ENCODE data around the gene GSX2.

GSX2 gene

GRCh38 chr4:54082168-54082567, 17.8 kb upstream of the GSX2 start (continued):
- no peak for TF ChIP-seq ZNF701 (tag by site-specific recombination; IDR thresholded peaks at IDR 0.05)
- TF ChIP-seq ZNF202 (tag by site-specific recombination; IDR thresholded peaks at IDR 0.05; ENCODE audit: borderline replicate concordance), result no peak
- TF ChIP-seq BCL11A (tag by site-specific recombination; IDR thresholded peaks at IDR 0.05; ENCODE audit: low read depth), result no peak
- TF ChIP-seq PRDM1 (tag by site-specific recombination; IDR thresholded peaks at IDR 0.05), result peak; percentile 61; the same call in 1 of the 2 replicates
- TF ChIP-seq SP7 (tag by site-specific recombination; IDR thresholded peaks at IDR 0.05), result peak; percentile 35; the same call in 1 of the 2 replicates
- TF ChIP-seq ZNF394 (tag by site-specific recombination; IDR thresholded peaks at IDR 0.05; ENCODE audit: borderline replicate concordance), result 0 out of 2 replicates have a peak, but pooled peaks have one; percentile 31
- no peak for TF ChIP-seq ZNF10 (tag by site-specific recombination; IDR thresholded peaks at IDR 0.05)
- TF ChIP-seq, protein P1, sequence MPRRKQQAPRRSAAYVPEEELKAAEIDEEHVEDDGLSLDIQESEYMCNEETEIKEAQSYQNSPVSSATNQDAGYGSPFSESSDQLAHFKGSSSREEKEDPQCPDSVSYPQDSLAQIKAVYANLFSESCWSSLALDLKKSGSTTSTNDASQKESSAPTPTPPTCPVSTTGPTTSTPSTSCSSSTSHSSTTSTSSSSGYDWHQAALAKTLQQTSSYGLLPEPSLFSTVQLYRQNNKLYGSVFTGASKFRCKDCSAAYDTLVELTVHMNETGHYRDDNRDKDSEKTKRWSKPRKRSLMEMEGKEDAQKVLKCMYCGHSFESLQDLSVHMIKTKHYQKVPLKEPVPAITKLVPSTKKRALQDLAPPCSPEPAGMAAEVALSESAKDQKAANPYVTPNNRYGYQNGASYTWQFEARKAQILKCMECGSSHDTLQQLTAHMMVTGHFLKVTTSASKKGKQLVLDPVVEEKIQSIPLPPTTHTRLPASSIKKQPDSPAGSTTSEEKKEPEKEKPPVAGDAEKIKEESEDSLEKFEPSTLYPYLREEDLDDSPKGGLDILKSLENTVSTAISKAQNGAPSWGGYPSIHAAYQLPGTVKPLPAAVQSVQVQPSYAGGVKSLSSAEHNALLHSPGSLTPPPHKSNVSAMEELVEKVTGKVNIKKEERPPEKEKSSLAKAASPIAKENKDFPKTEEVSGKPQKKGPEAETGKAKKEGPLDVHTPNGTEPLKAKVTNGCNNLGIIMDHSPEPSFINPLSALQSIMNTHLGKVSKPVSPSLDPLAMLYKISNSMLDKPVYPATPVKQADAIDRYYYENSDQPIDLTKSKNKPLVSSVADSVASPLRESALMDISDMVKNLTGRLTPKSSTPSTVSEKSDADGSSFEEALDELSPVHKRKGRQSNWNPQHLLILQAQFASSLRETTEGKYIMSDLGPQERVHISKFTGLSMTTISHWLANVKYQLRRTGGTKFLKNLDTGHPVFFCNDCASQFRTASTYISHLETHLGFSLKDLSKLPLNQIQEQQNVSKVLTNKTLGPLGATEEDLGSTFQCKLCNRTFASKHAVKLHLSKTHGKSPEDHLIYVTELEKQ (tag by site-specific recombination; IDR thresholded peaks at IDR 0.05; ENCODE audit: borderline replicate concordance), result peak; percentile 69; the same call in 1 of the 2 replicates
- TF ChIP-seq TRIM28 (IDR thresholded peaks at IDR 0.05; ENCODE audit: borderline replicate concordance, low read length), result no peak
- TF ChIP-seq INSM2 (tag by site-specific recombination; IDR thresholded peaks at IDR 0.05), result peak; percentile 31; the same call in 1 of the 2 replicates
- TF ChIP-seq ZNF16 (tag by site-specific recombination; IDR thresholded peaks at IDR 0.05; ENCODE audit: low read depth), result no peak
- TF ChIP-seq REST (tag by site-specific recombination; IDR thresholded peaks at IDR 0.05), result no peak
- no peak for TF ChIP-seq ZNF747 (tag by site-specific recombination; IDR thresholded peaks at IDR 0.05)
- TF ChIP-seq ZNF654 (tag by site-specific recombination; IDR thresholded peaks at IDR 0.05; ENCODE audit: low read depth), result no peak
- TF ChIP-seq, protein P2, sequence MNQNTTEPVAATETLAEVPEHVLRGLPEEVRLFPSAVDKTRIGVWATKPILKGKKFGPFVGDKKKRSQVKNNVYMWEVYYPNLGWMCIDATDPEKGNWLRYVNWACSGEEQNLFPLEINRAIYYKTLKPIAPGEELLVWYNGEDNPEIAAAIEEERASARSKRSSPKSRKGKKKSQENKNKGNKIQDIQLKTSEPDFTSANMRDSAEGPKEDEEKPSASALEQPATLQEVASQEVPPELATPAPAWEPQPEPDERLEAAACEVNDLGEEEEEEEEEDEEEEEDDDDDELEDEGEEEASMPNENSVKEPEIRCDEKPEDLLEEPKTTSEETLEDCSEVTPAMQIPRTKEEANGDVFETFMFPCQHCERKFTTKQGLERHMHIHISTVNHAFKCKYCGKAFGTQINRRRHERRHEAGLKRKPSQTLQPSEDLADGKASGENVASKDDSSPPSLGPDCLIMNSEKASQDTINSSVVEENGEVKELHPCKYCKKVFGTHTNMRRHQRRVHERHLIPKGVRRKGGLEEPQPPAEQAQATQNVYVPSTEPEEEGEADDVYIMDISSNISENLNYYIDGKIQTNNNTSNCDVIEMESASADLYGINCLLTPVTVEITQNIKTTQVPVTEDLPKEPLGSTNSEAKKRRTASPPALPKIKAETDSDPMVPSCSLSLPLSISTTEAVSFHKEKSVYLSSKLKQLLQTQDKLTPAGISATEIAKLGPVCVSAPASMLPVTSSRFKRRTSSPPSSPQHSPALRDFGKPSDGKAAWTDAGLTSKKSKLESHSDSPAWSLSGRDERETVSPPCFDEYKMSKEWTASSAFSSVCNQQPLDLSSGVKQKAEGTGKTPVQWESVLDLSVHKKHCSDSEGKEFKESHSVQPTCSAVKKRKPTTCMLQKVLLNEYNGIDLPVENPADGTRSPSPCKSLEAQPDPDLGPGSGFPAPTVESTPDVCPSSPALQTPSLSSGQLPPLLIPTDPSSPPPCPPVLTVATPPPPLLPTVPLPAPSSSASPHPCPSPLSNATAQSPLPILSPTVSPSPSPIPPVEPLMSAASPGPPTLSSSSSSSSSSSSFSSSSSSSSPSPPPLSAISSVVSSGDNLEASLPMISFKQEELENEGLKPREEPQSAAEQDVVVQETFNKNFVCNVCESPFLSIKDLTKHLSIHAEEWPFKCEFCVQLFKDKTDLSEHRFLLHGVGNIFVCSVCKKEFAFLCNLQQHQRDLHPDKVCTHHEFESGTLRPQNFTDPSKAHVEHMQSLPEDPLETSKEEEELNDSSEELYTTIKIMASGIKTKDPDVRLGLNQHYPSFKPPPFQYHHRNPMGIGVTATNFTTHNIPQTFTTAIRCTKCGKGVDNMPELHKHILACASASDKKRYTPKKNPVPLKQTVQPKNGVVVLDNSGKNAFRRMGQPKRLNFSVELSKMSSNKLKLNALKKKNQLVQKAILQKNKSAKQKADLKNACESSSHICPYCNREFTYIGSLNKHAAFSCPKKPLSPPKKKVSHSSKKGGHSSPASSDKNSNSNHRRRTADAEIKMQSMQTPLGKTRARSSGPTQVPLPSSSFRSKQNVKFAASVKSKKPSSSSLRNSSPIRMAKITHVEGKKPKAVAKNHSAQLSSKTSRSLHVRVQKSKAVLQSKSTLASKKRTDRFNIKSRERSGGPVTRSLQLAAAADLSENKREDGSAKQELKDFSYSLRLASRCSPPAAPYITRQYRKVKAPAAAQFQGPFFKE (tag by site-specific recombination; IDR thresholded peaks at IDR 0.05; ENCODE audit: borderline replicate concordance), result no peak
- TF ChIP-seq ZNF366 (tag by site-specific recombination; conservative IDR thresholded peaks at IDR 0.05), result peak; percentile 72
- no peak for TF ChIP-seq ZNF48 (tag by site-specific recombination; IDR thresholded peaks at IDR 0.05)
- no peak for TF ChIP-seq ZNF521 (tag by site-specific recombination; IDR thresholded peaks at IDR 0.05)
- TF ChIP-seq ZNF677 (tag by site-specific recombination; IDR thresholded peaks at IDR 0.05), result no peak
- TF ChIP-seq GFI1B (tag by site-specific recombination; IDR thresholded peaks at IDR 0.05), result 0 out of 2 replicates have a peak, but pooled peaks have one; percentile 24
- TF ChIP-seq ZSCAN16 (tag by site-specific recombination; IDR thresholded peaks at IDR 0.05), result no peak
- TF ChIP-seq ZNF530 (tag by site-specific recombination; IDR thresholded peaks at IDR 0.05; ENCODE audit: low read depth), result no peak
- no peak for TF ChIP-seq ZNF354C (tag by site-specific recombination; IDR thresholded peaks at IDR 0.05; ENCODE audit: borderline replicate concordance, low read depth)
- TF ChIP-seq ZNF658 (tag by site-specific recombination; IDR thresholded peaks at IDR 0.05), result no peak
- TF ChIP-seq ZNF184 (tag by site-specific recombination; IDR thresholded peaks at IDR 0.05), result peak; percentile 73; the same call in 1 of the 2 replicates
- peak; percentile 78 for TF ChIP-seq ZNF660 (tag by site-specific recombination; IDR thresholded peaks at IDR 0.05)
- TF ChIP-seq ZNF600 (tag by site-specific recombination; IDR thresholded peaks at IDR 0.05), result peak; percentile 53; the same call in 1 of the 2 replicates

Data from HEK293 (cell line).